Gastrocnemius medialis (tissue), 4 donors: ENCODE data around the gene KIRREL3. TPM values are rescaled to one million over a fixed set of nuclear protein-coding genes. Genes with fewer than 3 reads are reported as not detected.

ENCODE experiments used
- ATAC-seq, 2 donors: fragments of 150-250 bp; one replicate each; pipeline ENCODE4 v1.9.1; 2016
- DNase-seq, 2 donors: peaks; one replicate each; pipeline ENCODE4 v3.0.0-alpha.2; 2019
- H3K27ac ChIP-seq, 4 donors: fragments of 200-600 bp; sonication (generic); 1 replicate in 1 of 4; 2 replicates in 3 of 4; pipeline ENCODE4 v1.5.1; 2016 to 2018; ENCODE audit warnings: mild to moderate bottlenecking in 2 of 4, moderate library complexity in 1 of 4
- H3K27me3 ChIP-seq, 3 donors: fragments of 200-600 bp; sonication (generic) in 2 of 3; 1 replicate in 1 of 3; 2 replicates in 2 of 3; pipeline versions ENCODE4 v1.5.1 to v1.6.0; 2016 to 2019; ENCODE audit warnings: mild to moderate bottlenecking in 1 of 3, moderate library complexity in 1 of 3
- H3K36me3 ChIP-seq, 2 donors: fragments of 200-600 bp; sonication (generic) in 1 of 2; one replicate each; pipeline ENCODE4 v1.5.1; 2017 to 2018
- H3K4me1 ChIP-seq, 2 donors: fragments of 200-600 bp; sonication (generic) in 1 of 2; one replicate each; pipeline ENCODE4 v1.5.1; 2016 to 2017; ENCODE audit warnings: mild to moderate bottlenecking in 2 of 2
- H3K4me3 ChIP-seq, 4 donors: fragments of 200-600 bp; sonication (generic) in 3 of 4; 1 replicate in 1 of 4; 2 replicates in 3 of 4; pipeline ENCODE4 v1.5.1; 2016 to 2019; ENCODE audit warnings: mild to moderate bottlenecking in 2 of 4
- H3K9me3 ChIP-seq, 3 donors: fragments of 200-600 bp; sonication (generic) in 2 of 3; 1 replicate in 1 of 3; 2 replicates in 2 of 3; pipeline ENCODE4 v1.5.1; 2016 to 2019
- POLR2A ChIP-seq, 2 donors: fragments of 450-650 bp; IDR thresholded peaks; one replicate each; pipeline ENCODE4 v1.6.1; 2017; ENCODE audit warnings: antibody characterized with exemption in 2 of 2, mild to moderate bottlenecking in 2 of 2, moderate library complexity in 2 of 2
- in situ Hi-C, 4 donors: fragments of 200-750 bp; cut with MboI; loops; one replicate each; pipeline versions ENCODE4 v1.15.0 to v1.8.0; 2017; ENCODE audit warnings: low sequenced_read_pairs in 4 of 4
- intact Hi-C: fragments of 100-400 bp; cut with DNase I; formaldehyde crosslinking; loops from one replicate; pipeline ENCODE4 v1.15.1; 2023; ENCODE audit warnings: low total_unique reads
- total RNA-seq, 4 donors: library from RNA; depleted of rRNA; stranded (reverse); fragments of >200 nt; gene quantifications; one replicate each; pipeline versions ENCODE4 v1.1.0 to v1.2.3, GENCODE V29; 2016
- TF ChIP-seq, protein P1 (sequence below), 5 experiments: fragments of 450-650 bp in 3 of 5; fragments of 200-600 bp in 2 of 5; sonication (generic) in 2 of 5; IDR thresholded peaks in 4 of 5; conservative IDR thresholded peaks in 1 of 5; 1 replicate in 4 of 5; 2 replicates in 1 of 5; pipeline ENCODE4 v1.5.1; 2016 to 2019; ENCODE audit warnings: antibody characterized with exemption in 5 of 5, mild to moderate bottlenecking in 3 of 5, moderate library complexity in 3 of 5

Gene KIRREL3
- total RNA-seq, 4 donors from 2014 or later, result 0.10 TPM; not detected in 3

DNA sequence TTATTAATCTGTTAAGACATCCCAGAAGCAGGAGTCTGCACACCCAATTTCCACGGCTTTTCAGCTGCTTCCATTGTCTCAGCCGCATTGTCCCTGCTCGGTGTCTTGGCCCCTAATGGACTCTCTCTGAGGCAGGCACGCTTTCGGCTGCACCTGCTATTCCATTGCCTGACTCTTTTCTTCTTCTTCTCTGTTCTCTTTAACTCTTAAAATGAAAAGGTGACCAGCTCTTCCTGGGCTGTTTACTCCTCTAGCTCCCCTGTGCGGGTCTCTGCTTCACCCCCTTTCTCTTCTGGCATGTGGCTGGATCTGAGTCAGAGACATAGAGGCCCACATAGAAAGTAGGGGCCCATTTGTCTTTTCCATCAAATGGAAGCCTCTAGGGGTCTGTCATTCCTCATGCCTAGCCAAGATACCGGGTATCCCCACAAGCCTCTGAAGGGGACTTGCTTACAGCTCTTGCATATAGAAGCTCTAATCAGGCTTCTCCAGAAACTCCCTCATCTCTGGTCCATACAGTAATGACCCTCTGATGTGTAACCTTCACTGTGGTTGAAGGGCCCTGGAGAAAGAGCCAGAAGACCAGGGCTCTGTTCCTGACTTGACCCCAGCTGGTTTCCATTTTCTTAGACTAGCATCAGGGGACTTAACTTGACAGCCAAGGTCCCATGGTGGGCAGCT lies 401.2 kb downstream of the KIRREL3 start:
- in situ Hi-C loops (no loop called here), intact Hi-C loops (no loop called here)
- no peak for TF ChIP-seq POLR2A (IDR thresholded peaks at IDR 0.05)
- TF ChIP-seq, protein P1, sequence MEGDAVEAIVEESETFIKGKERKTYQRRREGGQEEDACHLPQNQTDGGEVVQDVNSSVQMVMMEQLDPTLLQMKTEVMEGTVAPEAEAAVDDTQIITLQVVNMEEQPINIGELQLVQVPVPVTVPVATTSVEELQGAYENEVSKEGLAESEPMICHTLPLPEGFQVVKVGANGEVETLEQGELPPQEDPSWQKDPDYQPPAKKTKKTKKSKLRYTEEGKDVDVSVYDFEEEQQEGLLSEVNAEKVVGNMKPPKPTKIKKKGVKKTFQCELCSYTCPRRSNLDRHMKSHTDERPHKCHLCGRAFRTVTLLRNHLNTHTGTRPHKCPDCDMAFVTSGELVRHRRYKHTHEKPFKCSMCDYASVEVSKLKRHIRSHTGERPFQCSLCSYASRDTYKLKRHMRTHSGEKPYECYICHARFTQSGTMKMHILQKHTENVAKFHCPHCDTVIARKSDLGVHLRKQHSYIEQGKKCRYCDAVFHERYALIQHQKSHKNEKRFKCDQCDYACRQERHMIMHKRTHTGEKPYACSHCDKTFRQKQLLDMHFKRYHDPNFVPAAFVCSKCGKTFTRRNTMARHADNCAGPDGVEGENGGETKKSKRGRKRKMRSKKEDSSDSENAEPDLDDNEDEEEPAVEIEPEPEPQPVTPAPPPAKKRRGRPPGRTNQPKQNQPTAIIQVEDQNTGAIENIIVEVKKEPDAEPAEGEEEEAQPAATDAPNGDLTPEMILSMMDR (IDR thresholded peaks at IDR 0.05 in 4 of 5, conservative IDR thresholded peaks at IDR 0.05 in 1 of 5), result no peak
- Histone ChIP-seq H3K36me3 (no peaks in the 10 kb centered on the region), H3K4me3 (no peak overlapping the region), H3K27me3 (no peaks in the 10 kb centered on the region), H3K27ac (no peak overlapping the region), H3K4me1 (no peaks in the 10 kb centered on the region), H3K9me3 (no peaks in the 10 kb centered on the region)
- ATAC-seq (no peak), DNase-seq (no peak)

DNA sequence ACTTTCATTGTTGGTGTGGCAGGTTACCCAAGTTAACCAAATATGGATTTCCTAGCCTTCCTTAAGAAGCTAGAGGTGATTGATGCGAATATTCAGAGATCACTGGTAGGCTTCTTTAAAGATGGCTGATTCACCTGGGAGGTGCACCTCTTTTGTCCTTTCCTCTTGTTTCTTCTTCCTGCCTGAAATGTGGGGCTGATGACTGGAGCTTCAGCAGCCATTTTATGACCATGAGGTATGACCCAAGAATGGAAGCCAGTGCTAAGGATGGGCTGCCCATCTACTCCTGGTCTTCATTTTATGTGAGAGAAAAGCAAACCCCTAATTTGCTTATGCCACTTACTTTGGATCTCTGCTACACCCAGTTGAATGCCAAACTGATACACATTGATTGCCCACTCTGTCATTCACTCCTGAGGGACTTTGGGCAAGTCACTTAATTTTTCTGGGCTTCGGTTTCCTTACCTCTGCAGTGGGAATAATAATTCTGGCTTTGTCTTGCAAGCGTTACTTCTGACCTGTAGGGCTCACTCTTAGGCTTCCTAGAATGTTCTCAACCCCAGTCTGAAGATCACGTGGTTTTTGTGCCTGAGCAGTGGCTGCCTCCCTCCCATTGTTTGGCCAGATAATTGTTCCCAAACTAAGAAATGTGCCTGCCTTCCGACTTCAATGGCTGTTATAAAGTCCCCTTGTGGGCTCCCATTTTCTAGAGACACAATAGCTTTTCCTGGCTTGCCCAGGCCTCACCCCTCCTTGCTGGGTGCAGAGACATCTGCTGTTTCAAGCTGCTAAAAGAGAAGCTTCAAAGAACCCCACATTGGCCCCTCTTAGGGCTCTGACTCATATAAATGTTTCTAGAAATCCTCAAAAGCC lies 402.0 kb downstream of the KIRREL3 start:
- Histone ChIP-seq H3K4me1 (no peaks in the 10 kb centered on the region), H3K9me3 (no peaks in the 10 kb centered on the region), H3K4me3 (no peak overlapping the region), H3K36me3 (no peaks in the 10 kb centered on the region), H3K27ac (no peak overlapping the region), H3K27me3 (no peaks in the 10 kb centered on the region)
- intact Hi-C loops (no loop called here), in situ Hi-C loops (no loop called here)
- TF ChIP-seq, protein P1 (IDR thresholded peaks at IDR 0.05 in 4 of 5, conservative IDR thresholded peaks at IDR 0.05 in 1 of 5), result no peak
- TF ChIP-seq POLR2A (IDR thresholded peaks at IDR 0.05), result no peak
- DNase-seq, result no peak
- no peak for ATAC-seq

DNA sequence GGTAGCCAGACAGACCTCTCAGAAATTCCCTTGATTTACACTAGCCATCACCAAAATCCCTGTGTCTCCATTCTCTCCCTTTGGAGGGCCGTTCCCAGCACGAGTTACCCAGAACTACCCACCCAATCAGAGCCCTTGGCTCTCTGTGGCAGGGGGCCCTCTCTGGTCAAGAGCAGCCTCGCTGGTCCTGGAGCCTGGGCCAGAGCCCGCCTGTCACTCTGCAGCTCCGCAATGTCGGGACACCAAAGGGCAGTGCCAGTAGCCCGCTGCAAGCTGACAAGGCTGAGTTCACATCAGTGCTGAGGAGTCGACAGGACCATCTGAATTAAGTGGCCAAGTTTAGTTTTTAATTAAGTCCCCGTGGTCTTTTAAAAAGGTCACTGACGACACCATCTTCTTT lies 403.5 kb downstream of the KIRREL3 start:
- no peaks in the 10 kb centered on the region for H3K9me3 ChIP-seq
- intact Hi-C loops (loop anchor here (2.0 kb wide), 1 partner anchor 64 kb away; no protein-coding TSS in a partner anchor), in situ Hi-C loops (no loop called here)
- H3K36me3 ChIP-seq, result no peaks in the 10 kb centered on the region
- DNase-seq (no peak), ATAC-seq (no peak)
- H3K27ac ChIP-seq, result no peak overlapping the region
- H3K27me3 ChIP-seq, result no peaks in the 10 kb centered on the region
- H3K4me1 ChIP-seq, result no peaks in the 10 kb centered on the region
- TF ChIP-seq, protein P1 (IDR thresholded peaks at IDR 0.05 in 4 of 5, conservative IDR thresholded peaks at IDR 0.05 in 1 of 5), result no peak
- no peak for TF ChIP-seq POLR2A (IDR thresholded peaks at IDR 0.05)
- H3K4me3 ChIP-seq, result no peak overlapping the region

DNA sequence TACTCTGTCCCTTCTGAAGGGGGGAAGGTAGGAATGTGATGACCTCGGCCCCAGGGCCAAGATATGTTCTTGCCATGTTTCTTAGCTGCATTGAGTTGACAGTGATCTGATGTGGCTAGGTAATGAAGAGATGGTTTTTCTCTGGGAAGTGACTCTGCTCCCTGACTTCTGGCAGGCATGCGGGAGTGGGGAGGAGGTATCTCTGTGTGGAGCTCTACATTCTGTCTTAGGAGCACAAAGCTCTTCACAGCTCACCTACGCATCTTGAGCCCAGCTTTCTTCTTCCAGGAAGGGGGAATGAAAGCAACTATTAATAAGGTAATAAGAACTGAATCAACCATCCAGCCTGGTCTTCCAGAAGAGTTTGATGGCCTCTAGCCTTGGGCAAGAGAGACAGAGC lies 404.1 kb downstream of the KIRREL3 start:
- Histone ChIP-seq H3K27me3 (no peaks in the 10 kb centered on the region), H3K27ac (no peak overlapping the region), H3K4me3 (no peak overlapping the region), H3K36me3 (no peaks in the 10 kb centered on the region), H3K9me3 (no peaks in the 10 kb centered on the region), H3K4me1 (no peaks in the 10 kb centered on the region)
- intact Hi-C loops, result loop anchor here (2.0 kb wide), 1 partner anchor 64 kb away; no protein-coding TSS in a partner anchor
- no peak for ATAC-seq
- in situ Hi-C loops, result no loop called here
- TF ChIP-seq, protein P1 (IDR thresholded peaks at IDR 0.05 in 4 of 5, conservative IDR thresholded peaks at IDR 0.05 in 1 of 5), result no peak
- no peak for TF ChIP-seq POLR2A (IDR thresholded peaks at IDR 0.05)
- no peak for DNase-seq
